Measurements from ENCODE around the gene MRTFA. TPM values are rescaled to one million over a fixed set of nuclear protein-coding genes. Genes with fewer than 3 reads are reported as not detected.

MRTFA gene
- total RNA-seq, 1 donor from 2014 or later: 99.3 TPM

GRCh38 chr22:40498420-40499208, 137.9 kb downstream of the MRTFA start:
- TF ChIP-seq, protein P1, sequence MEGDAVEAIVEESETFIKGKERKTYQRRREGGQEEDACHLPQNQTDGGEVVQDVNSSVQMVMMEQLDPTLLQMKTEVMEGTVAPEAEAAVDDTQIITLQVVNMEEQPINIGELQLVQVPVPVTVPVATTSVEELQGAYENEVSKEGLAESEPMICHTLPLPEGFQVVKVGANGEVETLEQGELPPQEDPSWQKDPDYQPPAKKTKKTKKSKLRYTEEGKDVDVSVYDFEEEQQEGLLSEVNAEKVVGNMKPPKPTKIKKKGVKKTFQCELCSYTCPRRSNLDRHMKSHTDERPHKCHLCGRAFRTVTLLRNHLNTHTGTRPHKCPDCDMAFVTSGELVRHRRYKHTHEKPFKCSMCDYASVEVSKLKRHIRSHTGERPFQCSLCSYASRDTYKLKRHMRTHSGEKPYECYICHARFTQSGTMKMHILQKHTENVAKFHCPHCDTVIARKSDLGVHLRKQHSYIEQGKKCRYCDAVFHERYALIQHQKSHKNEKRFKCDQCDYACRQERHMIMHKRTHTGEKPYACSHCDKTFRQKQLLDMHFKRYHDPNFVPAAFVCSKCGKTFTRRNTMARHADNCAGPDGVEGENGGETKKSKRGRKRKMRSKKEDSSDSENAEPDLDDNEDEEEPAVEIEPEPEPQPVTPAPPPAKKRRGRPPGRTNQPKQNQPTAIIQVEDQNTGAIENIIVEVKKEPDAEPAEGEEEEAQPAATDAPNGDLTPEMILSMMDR (IDR thresholded peaks at IDR 0.05): no peak
- peaks cover 3 to 30% of the 10 kb centered on the region in 2 donors for H3K4me1 ChIP-seq
- H3K4me3 ChIP-seq: peak overlapping the region in 1 of 2 donors; percentile 33
- DNase-seq (ENCODE audit: low spot score in 2 of 2): no peak
- peak overlapping the region; percentile 68 to 69 for H3K27ac ChIP-seq
- intact Hi-C loops (cut with DNase I): loop anchor here (5.0 kb wide), 1 partner anchor 139 kb away; the partner anchor contains the start of gene MRTFA
- no peaks in the 10 kb centered on the region for H3K36me3 ChIP-seq
- H3K27me3 ChIP-seq: no peaks in the 10 kb centered on the region
- no peaks in the 10 kb centered on the region for H3K9me3 ChIP-seq

DNA sequence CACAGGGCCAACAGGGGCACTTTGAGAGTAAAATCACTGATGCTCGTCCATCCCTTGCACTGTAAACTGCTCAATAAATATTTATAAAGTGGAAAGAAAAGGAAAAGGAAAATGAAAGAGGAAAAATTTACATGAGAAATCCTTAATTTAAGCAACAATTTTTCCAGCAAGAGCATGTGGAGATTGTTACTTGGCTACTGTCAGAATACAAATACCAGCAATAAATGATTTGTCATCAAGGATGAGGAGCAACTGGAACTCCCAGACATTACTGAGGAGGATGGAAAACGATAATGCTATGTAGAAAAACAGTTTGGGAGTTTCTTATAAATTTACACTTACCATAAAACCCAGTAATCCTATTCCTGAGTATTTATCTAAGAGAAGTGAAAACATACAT, 143.1 kb downstream of the MRTFA start:
- TF ChIP-seq, protein P1 (IDR thresholded peaks at IDR 0.05): no peak
- Histone ChIP-seq H3K4me1 (peaks cover 4 to 31% of the 10 kb centered on the region in 2 donors), H3K4me3 (no peak overlapping the region), H3K27ac (peak overlapping the region; percentile 59 to 63), H3K9me3 (no peaks in the 10 kb centered on the region), H3K27me3 (no peaks in the 10 kb centered on the region), H3K36me3 (no peaks in the 10 kb centered on the region)
- intact Hi-C loops (cut with DNase I): no loop called here
- DNase-seq (ENCODE audit: low spot score in 2 of 2): no peak

- no peak overlapping the region for H3K4me3 ChIP-seq
- H3K4me1 ChIP-seq: peaks cover 4 to 27% of the 10 kb centered on the region in 2 donors
- TF ChIP-seq, protein P1 (IDR thresholded peaks at IDR 0.05): no peak
- no peaks in the 10 kb centered on the region for H3K36me3 ChIP-seq
- DNase-seq (ENCODE audit: low spot score in 2 of 2): no peak
- intact Hi-C loops (cut with DNase I): no loop called here
- no peaks in the 10 kb centered on the region for H3K27me3 ChIP-seq
- H3K27ac ChIP-seq: peak overlapping the region; percentile 59 to 63
- H3K9me3 ChIP-seq: no peaks in the 10 kb centered on the region
These were observed 144.4 kb downstream of the MRTFA start for GRCh38 chr22:40491990-40492631.

GRCh38 chr22:40487663-40488249, 148.8 kb downstream of the MRTFA start:
- intact Hi-C loops (cut with DNase I): loop anchor here (5.0 kb wide), 2 partner anchors 35 to 50 kb away; no protein-coding TSS in a partner anchor
- no peaks in the 10 kb centered on the region for H3K9me3 ChIP-seq
- DNase-seq (ENCODE audit: low spot score in 2 of 2): no peak
- H3K27me3 ChIP-seq: no peaks in the 10 kb centered on the region
- peaks cover 18 to 35% of the 10 kb centered on the region in 2 donors for H3K4me1 ChIP-seq
- H3K27ac ChIP-seq: peak overlapping the region in 1 of 2 donors; percentile 10
- TF ChIP-seq, protein P1 (IDR thresholded peaks at IDR 0.05): peak; percentile 39 to 54 (median 54)
- H3K4me3 ChIP-seq: no peak overlapping the region
- H3K36me3 ChIP-seq: no peaks in the 10 kb centered on the region

DNA sequence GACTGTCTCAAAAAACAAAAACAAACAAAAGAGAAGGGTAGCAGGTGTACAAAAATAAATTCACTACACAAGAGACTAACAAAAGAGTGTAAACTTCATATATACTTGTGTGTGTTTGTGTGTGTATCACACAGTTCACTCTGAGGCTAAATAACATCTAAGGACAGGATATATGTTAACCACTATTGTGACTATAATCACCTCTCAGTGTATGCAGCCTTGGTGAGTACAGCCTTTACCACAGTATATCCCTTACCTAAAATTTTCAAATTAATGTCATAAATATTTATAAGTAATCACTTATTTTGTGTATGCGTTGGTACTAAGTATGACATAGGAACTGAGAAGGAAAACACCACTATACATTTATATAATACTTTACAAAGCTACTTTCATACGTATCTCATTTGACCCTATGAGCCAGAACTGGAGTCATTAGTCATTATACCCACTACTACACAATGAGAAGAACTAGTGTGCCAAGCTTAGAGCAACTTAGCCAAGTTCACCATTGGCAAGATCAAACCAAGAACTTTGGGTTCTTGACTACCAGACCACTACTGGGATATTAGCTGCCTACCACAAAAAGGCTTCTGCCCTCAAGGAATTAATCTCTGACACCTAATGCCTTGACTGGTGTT, 149.4 kb downstream of the MRTFA start:
- Histone ChIP-seq H3K4me3 (no peak overlapping the region), H3K27me3 (no peaks in the 10 kb centered on the region), H3K9me3 (no peaks in the 10 kb centered on the region), H3K4me1 (peaks cover 18 to 30% of the 10 kb centered on the region in 2 donors), H3K36me3 (no peaks in the 10 kb centered on the region), H3K27ac (peak overlapping the region; percentile 16 to 49)
- TF ChIP-seq, protein P1 (IDR thresholded peaks at IDR 0.05): no peak
- intact Hi-C loops (cut with DNase I): loop anchor here (5.0 kb wide), 2 partner anchors 35 to 50 kb away; no protein-coding TSS in a partner anchor
- no peak for DNase-seq (ENCODE audit: low spot score in 2 of 2)

All from ascending aorta (tissue), 2 donors.